Suppressor macrophage treated with lipopolysaccharide for 4 hours (primary cell): ENCODE data around the gene PCDHA1.
"Not testable (repeated sequence)": the region's sequence is repeated elsewhere in the genome, so short reads cannot be mapped to it uniquely, and the experiment has no call there.

Experiments
- DNase-seq: peaks from one replicate; pipeline ENCODE4 v3.0.0-alpha.2; 2020

The PCDHA1 gene

DNA sequence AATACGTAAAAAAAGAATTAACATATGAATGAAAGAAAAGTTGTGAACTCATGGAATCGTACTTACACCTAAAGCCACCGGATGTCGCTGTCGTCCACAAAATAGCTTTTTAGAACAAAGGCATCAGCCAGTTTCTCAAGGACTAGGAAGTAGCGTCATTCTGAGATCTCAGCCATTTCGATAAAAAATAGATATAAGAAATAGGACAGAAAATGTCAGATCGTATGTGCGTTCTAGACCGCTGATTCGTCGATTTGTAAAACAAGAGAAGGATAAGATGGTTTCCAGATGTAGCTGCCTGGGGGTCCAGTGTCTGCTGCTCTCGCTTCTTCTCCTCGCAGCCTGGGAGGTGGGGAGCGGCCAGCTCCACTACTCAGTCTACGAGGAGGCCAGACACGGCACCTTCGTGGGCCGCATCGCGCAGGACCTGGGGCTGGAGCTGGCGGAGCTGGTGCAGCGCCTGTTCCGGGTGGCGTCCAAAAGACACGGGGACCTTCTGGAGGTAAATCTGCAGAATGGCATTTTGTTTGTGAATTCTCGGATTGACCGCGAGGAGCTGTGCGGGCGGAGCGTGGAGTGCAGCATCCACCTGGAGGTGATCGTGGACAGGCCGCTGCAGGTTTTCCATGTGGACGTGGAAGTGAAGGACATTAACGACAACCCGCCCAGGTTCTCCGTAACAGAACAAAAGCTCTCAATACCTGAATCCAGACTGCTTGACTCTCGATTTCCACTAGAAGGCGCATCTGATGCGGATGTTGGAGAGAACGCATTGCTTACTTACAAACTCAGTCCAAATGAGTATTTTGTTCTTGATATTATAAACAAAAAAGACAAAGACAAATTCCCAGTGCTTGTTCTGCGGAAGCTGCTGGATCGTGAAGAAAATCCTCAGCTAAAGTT lies 70.1 kb downstream of the PCDHA1 start, which contains the start of gene PCDHA10:
Gene PCDHA10 (plus strand): TSS at position 126 of the 903 bp plus-strand sequence. CDS start 152 bp downstream, at position 278.
- DNase-seq, result no peak

DNA sequence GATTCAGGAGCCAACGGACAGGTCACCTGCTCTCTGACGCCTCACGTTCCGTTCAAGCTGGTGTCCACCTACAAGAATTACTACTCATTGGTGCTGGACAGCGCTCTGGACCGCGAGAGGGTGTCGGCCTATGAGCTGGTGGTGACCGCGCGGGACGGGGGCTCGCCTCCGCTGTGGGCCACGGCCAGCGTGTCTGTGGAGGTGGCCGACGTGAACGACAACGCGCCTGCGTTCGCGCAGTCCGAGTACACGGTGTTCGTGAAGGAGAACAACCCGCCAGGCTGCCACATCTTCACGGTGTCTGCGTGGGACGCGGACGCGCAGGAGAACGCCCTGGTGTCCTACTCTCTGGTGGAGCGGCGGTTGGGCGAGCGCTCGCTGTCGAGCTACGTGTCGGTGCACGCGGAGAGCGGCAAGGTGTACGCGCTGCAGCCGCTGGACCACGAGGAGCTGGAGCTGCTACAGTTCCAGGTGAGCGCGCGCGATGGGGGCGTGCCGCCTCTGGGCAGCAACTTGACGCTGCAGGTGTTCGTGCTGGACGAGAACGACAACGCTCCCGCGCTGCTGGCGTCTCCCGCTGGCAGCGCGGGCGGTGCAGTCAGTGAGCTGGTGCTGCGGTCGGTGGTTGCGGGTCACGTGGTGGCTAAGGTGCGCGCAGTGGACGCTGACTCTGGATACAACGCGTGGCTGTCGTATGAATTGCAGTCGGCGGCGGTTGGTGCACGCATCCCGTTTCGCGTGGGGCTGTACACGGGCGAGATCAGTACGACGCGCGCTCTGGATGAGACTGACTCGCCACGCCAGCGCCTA lies 71.4 kb downstream of the PCDHA1 start:
- DNase-seq, result no peak

DNA sequence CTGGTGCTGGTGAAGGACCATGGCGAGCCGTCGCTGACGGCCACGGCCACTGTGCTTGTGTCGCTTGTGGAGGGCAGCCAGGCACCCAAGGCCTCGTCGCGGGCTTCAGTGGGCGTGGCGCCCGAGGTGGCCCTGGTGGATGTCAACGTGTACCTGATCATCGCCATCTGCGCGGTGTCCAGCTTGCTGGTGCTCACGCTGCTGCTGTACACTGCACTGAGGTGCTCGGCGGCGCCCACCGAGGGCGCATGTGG lies 72.0 kb downstream of the PCDHA1 start:
- no peak for DNase-seq

DNA sequence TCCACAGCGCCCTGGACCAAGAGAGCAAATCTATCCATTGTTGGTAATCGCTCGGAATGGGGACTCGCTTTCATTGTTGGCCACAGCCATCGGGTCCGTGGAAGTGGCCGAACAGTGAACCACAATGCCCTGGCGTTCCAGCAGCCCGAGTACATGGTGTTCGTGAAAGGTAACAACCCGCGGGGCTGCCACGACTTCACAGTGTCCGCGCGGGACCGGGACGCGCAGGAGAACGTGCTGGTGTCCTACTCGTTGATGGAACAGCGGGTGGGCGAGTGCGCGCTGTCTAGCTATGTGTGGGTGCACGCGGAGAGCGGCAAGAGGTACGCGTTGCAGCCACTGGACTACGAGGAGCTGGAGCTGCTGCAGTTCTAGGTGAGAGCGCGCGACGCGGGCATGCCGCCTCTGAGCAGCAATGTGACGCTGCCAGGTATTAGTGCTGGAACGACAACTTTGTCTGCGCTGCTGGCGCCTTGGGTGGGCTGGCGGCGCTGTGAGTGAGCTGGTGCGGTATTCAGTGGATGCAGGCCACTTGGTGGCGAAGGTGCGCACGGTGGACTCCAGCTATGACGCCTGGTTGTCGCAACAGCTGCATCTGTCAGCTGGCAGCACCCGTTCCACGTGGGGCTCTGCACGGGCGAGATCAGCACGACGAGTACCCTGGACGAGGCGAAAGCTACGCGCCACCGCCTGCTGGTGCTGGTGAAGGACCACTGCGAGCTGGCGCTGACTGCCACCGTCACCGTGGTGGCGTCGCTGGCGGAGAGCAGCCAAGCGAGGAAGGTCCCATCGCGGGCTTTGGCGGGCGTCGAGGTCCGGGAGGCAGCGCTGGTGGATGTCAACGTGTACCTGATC lies 76.7 kb downstream of the PCDHA1 start:
- DNase-seq, result no peak

DNA sequence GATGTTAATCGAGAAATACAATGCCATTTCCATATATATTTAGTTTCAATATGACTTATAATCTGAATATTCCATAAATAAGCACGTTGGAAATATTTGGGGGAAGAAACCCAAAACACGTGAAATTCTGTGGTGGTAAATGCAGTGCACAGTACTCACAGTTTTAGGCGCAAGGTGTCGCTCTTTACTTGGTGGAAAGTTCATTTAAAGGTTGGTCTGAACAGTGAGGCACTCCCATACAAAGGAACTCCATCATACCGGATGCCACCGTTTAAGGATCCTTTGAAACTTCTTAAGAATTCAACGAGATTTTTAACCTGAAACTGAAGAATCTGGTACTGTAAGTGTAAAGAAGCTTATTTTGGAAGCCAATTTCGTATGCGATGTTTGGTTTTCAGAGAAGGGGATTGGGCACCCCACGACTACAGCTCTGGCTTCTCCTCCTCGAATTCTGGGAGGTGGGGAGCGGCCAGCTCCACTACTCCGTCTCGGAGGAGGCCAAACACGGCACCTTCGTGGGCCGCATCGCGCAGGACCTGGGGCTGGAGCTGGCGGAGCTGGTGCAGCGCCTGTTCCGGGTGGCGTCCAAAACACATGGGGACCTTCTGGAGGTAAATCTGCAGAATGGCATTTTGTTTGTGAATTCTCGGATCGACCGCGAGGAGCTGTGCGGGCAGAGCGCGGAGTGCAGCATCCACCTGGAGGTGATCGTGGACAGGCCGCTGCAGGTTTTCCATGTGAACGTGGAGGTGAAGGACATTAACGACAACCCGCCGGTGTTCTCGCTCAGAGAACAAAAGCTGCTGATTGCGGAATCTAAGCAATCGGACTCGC lies 83.0 kb downstream of the PCDHA1 start, which contains the start of gene PCDHA11:
Gene PCDHA11 (plus strand): TSS at position 237 of the 834 bp plus-strand sequence. CDS start 147 bp downstream, at position 384.
- DNase-seq, result no peak

DNA sequence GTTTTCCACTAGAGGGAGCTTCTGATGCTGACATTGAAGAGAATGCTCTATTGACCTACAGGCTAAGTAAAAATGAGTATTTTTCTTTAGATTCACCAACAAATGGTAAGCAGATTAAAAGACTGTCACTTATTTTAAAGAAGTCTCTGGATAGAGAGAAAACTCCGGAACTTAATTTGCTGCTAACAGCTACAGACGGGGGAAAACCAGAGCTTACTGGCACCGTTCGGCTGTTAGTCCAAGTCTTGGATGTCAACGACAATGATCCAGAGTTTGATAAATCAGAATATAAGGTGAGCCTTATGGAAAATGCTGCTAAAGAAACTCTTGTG lies 83.6 kb downstream of the PCDHA1 start:
- DNase-seq, result peak; percentile 2

DNA sequence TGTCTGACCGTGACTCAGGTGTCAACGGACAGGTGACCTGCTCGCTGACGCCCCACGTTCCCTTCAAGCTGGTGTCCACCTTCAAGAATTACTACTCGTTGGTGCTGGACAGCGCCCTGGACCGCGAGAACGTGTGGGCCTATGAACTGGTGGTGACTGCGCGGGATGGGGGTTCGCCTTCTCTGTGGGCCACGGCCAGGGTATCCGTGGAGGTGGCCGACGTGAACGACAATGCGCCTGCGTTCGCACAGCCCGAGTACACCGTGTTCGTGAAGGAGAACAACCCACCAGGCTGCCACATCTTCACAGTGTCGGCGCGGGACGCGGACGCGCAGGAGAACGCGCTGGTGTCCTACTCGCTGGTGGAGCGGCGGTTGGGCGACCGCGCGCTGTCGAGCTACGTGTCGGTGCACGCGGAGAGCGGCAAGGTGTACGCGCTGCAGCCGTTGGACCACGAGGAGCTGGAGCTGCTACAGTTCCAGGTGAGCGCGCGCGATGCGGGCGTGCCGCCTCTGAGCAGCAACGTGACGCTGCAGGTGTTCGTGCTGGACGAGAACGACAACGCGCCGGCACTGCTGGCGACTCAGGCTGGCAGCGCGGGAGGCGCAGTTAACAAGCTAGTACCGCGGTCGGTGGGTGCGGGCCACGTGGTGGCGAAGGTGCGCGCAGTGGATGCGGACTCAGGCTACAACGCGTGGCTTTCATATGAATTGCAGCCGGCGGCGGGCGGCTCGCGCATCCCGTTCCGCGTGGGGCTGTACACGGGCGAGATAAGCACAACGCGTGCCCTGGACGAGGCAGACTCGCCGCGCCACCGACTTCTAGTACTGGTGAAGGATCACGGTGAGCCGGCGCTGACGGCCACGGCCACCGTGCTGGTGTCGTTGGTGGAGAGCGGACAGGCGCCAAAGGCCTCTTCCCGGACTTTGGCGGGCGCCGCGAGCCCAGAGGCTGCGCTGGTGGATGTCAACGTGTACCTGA lies 84.6 kb downstream of the PCDHA1 start:
- DNase-seq, result no peak

DNA sequence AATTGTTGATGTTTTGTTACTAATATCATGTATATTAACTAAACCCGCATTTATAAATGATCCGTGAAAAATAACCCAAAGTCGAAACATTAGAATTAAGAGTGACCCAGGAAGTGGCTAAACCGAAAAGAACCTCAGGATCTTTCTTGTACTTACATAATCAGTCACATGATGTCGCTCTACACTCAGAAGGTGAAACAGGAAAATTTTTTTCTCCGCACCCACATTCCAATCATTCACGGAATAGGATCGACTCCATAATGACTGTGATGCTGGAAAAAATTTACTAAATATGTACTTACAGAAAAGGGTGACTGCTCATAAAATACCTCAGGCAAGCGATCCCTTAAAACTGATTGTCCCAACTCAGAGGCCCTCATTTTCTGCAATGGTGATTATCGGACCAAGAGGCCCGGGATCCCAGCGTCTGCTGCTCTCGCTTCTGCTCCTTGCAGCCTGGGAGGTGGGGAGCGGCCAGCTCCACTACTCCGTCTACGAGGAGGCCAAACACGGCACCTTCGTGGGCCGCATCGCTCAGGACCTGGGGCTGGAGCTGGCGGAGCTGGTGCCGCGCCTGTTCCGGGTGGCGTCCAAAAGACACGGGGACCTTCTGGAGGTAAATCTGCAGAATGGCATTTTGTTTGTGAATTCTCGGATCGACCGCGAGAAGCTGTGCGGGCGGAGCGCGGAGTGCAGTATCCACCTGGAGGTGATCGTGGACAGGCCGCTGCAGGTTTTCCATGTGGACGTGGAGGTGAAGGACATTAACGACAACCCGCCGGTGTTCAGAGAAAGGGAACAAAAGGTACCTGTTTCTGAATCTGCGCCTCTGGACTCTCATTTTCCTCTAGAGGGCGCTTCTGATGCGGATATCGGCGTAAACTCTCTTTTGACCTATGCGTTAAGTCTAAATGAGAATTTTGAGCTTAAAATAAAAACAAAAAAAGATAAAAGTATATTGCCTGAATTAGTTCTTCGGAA lies 89.4 kb downstream of the PCDHA1 start, which contains the start of gene PCDHA12:
Gene PCDHA12 (plus strand): TSS at position 224 of the 981 bp plus-strand sequence. CDS start 165 bp downstream, at position 389.
- no peak for DNase-seq

DNA sequence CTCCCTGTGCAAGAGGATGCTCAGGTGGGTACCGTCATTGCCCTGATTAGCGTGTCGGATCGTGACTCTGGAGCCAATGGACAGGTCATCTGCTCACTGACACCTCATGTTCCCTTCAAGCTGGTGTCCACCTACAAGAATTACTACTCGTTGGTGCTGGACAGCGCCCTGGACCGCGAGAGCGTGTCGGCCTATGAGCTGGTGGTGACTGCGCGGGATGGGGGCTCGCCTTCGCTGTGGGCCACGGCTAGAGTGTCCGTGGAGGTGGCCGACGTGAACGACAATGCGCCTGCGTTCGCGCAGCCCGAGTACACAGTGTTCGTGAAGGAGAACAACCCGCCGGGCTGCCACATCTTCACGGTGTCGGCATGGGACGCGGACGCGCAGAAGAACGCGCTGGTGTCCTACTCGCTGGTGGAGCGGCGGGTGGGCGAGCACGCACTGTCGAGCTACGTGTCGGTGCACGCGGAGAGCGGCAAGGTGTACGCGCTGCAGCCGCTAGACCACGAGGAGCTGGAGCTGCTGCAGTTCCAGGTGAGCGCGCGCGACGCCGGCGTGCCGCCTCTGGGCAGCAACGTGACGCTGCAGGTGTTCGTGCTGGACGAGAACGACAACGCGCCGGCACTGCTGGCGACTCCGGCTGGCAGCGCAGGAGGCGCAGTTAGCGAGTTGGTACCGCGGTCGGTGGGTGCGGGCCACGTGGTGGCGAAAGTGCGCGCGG lies 90.8 kb downstream of the PCDHA1 start:
- not testable (repeated sequence) for DNase-seq

DNA sequence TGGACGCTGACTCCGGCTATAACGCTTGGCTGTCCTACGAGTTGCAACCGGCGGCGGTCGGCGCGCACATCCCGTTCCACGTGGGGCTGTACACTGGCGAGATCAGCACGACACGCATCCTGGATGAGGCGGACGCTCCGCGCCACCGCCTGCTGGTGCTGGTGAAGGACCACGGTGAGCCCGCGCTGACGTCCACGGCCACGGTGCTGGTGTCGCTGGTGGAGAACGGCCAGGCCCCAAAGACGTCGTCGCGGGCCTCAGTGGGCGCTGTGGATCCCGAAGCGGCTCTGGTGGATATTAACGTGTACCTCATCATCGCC lies 91.3 kb downstream of the PCDHA1 start:
- no peak for DNase-seq

DNA sequence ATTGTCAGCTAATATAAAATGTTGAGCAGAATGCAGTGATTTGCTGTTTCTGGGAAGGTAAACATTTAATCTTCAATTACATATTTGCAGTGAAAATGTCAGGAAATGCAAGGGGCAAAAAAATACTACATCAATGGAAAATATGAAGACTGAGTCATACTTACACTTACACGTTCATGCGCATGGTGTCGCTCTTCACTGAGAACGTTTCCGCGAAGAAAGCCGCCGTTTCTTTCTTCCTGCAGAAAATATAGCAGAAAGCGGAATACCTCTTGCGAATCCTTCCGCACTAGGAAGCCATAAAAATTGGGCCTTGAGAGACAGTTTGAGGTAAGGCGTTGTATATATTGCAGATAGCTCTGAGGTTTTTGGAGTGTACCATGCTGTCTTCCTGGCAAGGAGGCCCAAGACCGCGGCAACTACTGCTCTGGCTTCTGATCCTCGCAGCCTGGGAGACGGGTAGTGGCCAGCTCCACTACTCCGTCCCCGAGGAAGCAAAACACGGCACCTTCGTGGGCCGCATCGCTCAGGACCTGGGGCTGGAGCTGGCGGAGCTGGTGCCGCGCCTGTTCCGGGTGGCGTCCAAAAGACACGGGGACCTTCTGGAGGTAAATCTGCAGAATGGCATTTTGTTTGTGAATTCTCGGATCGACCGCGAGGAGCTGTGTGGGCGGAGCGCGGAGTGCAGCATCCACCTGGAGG lies 96.1 kb downstream of the PCDHA1 start, which contains the start of gene PCDHA13:
Gene PCDHA13 (plus strand): TSS at position 236 of the 702 bp plus-strand sequence. CDS start 145 bp downstream, at position 381.
- DNase-seq, result no peak

DNA sequence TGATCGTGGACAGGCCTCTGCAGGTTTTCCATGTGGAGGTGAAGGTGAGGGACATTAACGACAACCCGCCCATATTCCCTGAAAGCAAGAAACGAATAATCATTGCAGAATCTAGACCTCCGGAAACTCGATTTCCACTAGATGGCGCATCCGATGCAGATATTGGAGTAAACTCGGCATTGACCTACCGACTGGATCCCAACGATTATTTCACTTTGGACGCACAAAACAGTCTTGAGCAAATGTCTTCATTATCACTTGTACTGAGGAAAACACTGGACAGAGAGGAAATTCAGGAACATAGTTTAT lies 96.6 kb downstream of the PCDHA1 start:
- DNase-seq, result no peak

DNA sequence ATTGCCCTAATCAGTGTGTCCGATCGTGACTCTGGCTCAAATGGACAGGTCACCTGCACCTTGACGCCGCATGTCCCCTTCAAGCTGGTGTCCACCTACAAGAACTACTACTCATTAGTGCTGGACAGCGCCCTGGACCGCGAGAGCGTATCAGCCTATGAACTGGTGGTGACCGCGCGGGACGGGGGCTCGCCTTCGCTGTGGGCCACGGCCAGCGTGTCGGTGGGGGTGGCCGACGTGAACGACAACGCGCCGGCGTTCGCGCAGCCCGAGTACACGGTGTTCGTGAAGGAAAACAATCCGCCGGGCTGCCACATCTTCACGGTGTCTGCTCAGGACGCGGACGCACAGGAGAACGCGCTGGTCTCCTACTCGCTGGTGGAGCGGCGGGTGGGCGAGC lies 97.4 kb downstream of the PCDHA1 start:
- DNase-seq, result no peak

DNA sequence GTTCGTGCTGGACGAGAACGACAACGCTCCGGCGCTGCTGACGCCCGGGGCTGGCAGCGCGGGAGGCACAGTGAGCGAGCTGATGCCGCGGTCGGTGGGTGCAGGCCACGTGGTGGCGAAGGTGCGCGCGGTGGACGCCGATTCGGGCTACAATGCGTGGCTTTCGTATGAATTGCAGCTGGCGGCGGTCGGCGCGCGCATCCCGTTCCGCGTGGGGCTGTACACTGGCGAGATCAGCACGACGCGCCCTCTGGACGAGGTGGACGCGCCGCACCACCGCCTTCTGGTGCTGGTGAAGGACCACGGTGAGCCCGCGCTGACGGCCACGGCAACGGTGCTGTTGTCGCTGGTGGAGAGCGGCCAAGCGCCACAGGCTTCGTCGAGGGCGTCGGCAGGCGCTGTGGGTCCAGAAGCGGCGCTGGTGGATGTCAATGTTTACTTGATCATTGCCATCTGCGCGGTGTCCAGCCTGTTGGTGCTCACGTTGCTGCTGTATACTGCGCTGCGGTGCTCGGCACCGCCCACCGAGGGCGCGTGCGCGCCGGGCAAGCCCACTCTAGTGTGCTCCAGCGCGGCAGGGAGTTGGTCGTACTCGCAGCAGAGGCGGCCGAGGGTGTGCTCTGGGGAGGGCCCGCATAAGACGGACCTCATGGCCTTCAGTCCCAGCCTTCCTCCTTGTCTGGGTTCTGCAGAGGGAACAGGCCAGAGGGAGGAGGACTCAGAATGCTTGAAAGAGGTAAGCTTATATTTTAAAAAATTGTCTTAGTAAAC lies 98.2 kb downstream of the PCDHA1 start:
- no peak for DNase-seq

DNA sequence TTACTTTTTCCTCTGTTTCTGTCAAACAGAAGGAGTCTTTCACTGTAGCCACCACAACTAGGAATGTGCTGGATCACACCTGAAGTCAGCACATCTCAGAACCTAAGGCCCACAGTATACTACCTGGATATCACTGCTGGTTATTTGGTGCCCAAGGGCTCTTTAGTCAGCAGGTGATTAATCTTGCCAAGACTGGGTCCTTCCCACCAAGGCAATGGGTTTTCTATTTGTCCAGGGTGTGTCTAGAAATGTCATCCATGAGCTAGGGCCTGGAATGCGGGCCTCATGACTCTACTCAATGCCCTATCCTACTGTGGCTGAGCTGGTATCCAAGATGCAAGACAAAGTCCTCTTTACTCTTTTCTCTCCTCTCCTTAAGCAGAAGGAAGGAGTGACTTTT lies 130.4 kb downstream of the PCDHA1 start:
- DNase-seq, result no peak

DNA sequence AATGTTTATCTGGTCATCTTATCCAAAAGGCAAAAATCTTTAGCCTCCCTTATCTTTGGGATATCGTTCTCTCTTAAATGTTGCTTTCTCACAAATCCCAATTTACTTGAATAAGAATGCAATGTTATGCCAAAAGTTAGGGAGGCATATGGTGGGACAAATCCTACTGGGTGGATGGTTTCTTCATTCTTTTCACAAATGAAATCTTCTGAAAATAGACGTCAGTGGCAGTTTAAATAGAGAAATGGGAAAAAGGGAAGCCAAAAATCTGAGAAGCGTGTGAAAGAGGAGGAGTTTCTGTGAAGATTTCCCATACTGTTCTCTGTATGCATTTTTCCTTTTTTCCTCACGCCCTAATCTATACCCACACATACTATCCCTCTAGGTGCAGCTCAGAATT lies 137.7 kb downstream of the PCDHA1 start:
- DNase-seq, result no peak

DNA sequence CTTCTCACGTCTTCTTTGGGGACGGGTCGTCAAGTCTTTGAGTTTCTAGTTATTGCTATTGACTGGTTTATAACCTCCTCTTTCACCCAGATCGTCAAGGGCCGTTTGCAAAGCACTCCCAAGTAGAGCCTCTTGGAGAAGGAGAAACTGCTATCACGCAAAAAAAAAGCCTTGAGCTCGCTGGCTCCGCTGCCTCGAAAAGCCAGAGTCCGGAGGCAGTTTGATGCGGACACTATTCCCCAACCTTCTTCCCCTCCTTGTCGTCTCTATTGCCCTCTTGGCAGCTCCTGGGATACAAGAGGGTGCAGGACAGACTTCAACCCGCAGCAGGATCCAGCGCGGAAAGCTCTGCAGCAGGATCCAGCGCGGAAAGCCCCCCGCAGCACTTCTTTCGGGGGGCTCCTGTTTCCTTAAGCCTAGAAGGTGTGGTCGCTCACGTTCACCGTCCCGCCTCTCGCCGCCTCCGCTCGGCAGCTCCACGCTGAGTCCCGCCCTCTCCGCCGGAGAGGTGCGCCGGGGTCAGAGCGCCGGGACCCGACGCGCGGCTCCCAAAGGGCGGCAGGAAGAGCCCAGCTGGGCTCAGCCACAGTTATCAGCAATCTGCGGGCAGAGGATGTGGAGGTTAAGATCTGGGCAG lies 140.0 kb downstream of the PCDHA1 start, which contains the start of gene PCDHAC1:
Gene PCDHAC1 (plus strand): TSS at position 494 of the 637 bp plus-strand sequence. CDS start 594 bp downstream, outside the sequence.
- no peak for DNase-seq
